Measurements from ENCODE around the gene ERH.

DNA sequence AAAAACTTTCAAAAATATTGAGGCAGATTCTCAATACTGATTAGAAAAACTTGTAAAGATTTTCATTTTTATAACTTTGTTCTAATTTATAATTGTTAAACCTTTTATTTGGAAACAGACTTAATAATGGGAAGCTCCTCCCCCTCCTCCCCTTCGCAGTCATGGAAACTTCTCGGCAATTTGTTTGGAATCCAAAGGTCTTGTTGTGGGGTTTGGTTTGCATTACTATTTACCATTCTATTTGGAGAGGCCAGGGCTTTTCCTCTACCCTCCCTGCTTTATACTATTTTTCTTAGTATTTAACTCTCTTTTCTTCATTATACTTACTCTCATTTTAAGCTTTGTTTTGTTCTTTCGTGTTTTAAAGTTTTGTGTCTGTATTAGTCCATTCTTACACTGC lies 6.4 kb upstream of the ERH start:
- TF ChIP-seq POLR2AphosphoS5 (IDR thresholded peaks at IDR 0.05; ENCODE audit: low read depth, low read length), result no peak
- TF ChIP-seq SIN3A (IDR thresholded peaks at IDR 0.05; ENCODE audit: borderline replicate concordance, insufficient read depth, low read length), result no peak
- no peak for TF ChIP-seq TAF1 (IDR thresholded peaks at IDR 0.05; ENCODE audit: borderline replicate concordance, insufficient read depth, low read length)
- TF ChIP-seq, protein P1, sequence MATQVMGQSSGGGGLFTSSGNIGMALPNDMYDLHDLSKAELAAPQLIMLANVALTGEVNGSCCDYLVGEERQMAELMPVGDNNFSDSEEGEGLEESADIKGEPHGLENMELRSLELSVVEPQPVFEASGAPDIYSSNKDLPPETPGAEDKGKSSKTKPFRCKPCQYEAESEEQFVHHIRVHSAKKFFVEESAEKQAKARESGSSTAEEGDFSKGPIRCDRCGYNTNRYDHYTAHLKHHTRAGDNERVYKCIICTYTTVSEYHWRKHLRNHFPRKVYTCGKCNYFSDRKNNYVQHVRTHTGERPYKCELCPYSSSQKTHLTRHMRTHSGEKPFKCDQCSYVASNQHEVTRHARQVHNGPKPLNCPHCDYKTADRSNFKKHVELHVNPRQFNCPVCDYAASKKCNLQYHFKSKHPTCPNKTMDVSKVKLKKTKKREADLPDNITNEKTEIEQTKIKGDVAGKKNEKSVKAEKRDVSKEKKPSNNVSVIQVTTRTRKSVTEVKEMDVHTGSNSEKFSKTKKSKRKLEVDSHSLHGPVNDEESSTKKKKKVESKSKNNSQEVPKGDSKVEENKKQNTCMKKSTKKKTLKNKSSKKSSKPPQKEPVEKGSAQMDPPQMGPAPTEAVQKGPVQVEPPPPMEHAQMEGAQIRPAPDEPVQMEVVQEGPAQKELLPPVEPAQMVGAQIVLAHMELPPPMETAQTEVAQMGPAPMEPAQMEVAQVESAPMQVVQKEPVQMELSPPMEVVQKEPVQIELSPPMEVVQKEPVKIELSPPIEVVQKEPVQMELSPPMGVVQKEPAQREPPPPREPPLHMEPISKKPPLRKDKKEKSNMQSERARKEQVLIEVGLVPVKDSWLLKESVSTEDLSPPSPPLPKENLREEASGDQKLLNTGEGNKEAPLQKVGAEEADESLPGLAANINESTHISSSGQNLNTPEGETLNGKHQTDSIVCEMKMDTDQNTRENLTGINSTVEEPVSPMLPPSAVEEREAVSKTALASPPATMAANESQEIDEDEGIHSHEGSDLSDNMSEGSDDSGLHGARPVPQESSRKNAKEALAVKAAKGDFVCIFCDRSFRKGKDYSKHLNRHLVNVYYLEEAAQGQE (IDR thresholded peaks at IDR 0.05; ENCODE audit: insufficient read depth in 1 of 2, low read depth in 2 of 2, low read length in 2 of 2), result no peak
- TF ChIP-seq FOXP2 (optimal IDR thresholded peaks at IDR 0.05; ENCODE audit: borderline replicate concordance, extremely low read depth, extremely low read length, insufficient read depth), result no peak

All from PFSK-1 (cell line).